HG03460 (cell line): ENCODE data around the gene JAZF1.

Experiments used
- ATAC-seq: cut with Tn5 transposase; IDR thresholded peaks from one replicate; pipeline ENCODE4 v1.9.1; 2021; ENCODE audit not compliant: unreplicated experiment

JAZF1 gene

GRCh38 chr7:28138837-28139236 lies 41.8 kb downstream of the JAZF1 start:
- no peak for ATAC-seq

GRCh38 chr7:28137463-28137862 lies 43.1 kb downstream of the JAZF1 start:
- ATAC-seq = no peak

- no peak for ATAC-seq
Observed at GRCh38 chr7:28136885-28137284, 43.7 kb downstream of the JAZF1 start.

- no peak for ATAC-seq
Observed at GRCh38 chr7:28136420-28136819, 44.2 kb downstream of the JAZF1 start.

GRCh38 chr7:28135760-28136159 lies 44.8 kb downstream of the JAZF1 start:
- no peak for ATAC-seq

- no peak for ATAC-seq
Observed at GRCh38 chr7:28135315-28135714, 45.3 kb downstream of the JAZF1 start.

- no peak for ATAC-seq
Observed at GRCh38 chr7:28133872-28134271, 46.7 kb downstream of the JAZF1 start.

- ATAC-seq = no peak
Observed at GRCh38 chr7:28132959-28133870, 47.4 kb downstream of the JAZF1 start.

- no peak for ATAC-seq
Observed at GRCh38 chr7:28130277-28130676, 50.3 kb downstream of the JAZF1 start.

- no peak for ATAC-seq
Observed at GRCh38 chr7:28128608-28129007, 52.0 kb downstream of the JAZF1 start.

GRCh38 chr7:28126410-28127041 lies 54.1 kb downstream of the JAZF1 start:
- no peak for ATAC-seq

- ATAC-seq = no peak
Observed at GRCh38 chr7:28125431-28126409, 54.9 kb downstream of the JAZF1 start.

GRCh38 chr7:28124413-28124812 lies 56.2 kb downstream of the JAZF1 start:
- ATAC-seq = no peak

- ATAC-seq = no peak
Observed at GRCh38 chr7:28123752-28124151, 56.8 kb downstream of the JAZF1 start.

GRCh38 chr7:28121496-28121895 lies 59.1 kb downstream of the JAZF1 start:
- no peak for ATAC-seq

GRCh38 chr7:28116041-28116440 lies 64.6 kb downstream of the JAZF1 start:
- no peak for ATAC-seq

GRCh38 chr7:28115261-28115660 lies 65.3 kb downstream of the JAZF1 start:
- no peak for ATAC-seq

GRCh38 chr7:28114056-28114455 lies 66.5 kb downstream of the JAZF1 start:
- no peak for ATAC-seq

- ATAC-seq = no peak
Observed at GRCh38 chr7:28112883-28113540, 67.6 kb downstream of the JAZF1 start.

GRCh38 chr7:28112467-28112866 lies 68.1 kb downstream of the JAZF1 start:
- ATAC-seq = no peak

- no peak for ATAC-seq
Observed at GRCh38 chr7:28112012-28112411, 68.6 kb downstream of the JAZF1 start.
